NCI-H2196 (cell line): ENCODE measurements around the gene AP3D1.

Experiments used
- DNase-seq: peaks from one replicate; lab custom pipeline; 2025; ENCODE audit not compliant: unreplicated experiment; lab: John Stamatoyannopoulos, UW

Gene AP3D1

GRCh38 chr19:2070436-2070827 is 80.9 kb downstream of the AP3D1 start:
- no peak for DNase-seq

GRCh38 chr19:2064788-2065524 is 86.4 kb downstream of the AP3D1 start:
- DNase-seq: no peak

- no peak for DNase-seq
Observed at GRCh38 chr19:2064395-2064787, 87.0 kb downstream of the AP3D1 start.

- DNase-seq: no peak
Observed at GRCh38 chr19:2063824-2064223, 87.5 kb downstream of the AP3D1 start.

- DNase-seq: no peak
Observed at GRCh38 chr19:2062770-2063169, 88.6 kb downstream of the AP3D1 start.

- no peak for DNase-seq
Observed at GRCh38 chr19:2062389-2062729, 89.0 kb downstream of the AP3D1 start.

GRCh38 chr19:2061495-2062388 is 89.6 kb downstream of the AP3D1 start:
- DNase-seq: peak; percentile 99

- DNase-seq: peak; percentile 64
Observed at GRCh38 chr19:2060884-2061494, 90.4 kb downstream of the AP3D1 start.

- peak; percentile 84 for DNase-seq
Observed at GRCh38 chr19:2059422-2060201, 91.8 kb downstream of the AP3D1 start.

- no peak for DNase-seq
Observed at GRCh38 chr19:2058570-2059421, 92.6 kb downstream of the AP3D1 start.

- DNase-seq: no peak
Observed at GRCh38 chr19:2057484-2058469, 93.6 kb downstream of the AP3D1 start.

- no peak for DNase-seq
Observed at GRCh38 chr19:2056837-2057192, 94.6 kb downstream of the AP3D1 start.

GRCh38 chr19:2055931-2056836 is 95.2 kb downstream of the AP3D1 start:
- no peak for DNase-seq

- DNase-seq: no peak
Observed at GRCh38 chr19:2054763-2055162, 96.6 kb downstream of the AP3D1 start.

GRCh38 chr19:2053601-2054389 is 97.6 kb downstream of the AP3D1 start:
- DNase-seq: peak; percentile 76

GRCh38 chr19:2051773-2052704 is 99.3 kb downstream of the AP3D1 start:
- peak; percentile 54 for DNase-seq
